Osteocyte (in vitro differentiated cells): ENCODE data around the gene GDF15. TPM values are rescaled to one million over a fixed set of nuclear protein-coding genes. Genes with fewer than 3 reads are reported as not detected.

Experiments used
- DNase-seq: peaks from one replicate; pipeline ENCODE4 v3.0.0; 2021; ENCODE audit warnings: mixed read lengths; ENCODE audit not compliant: unreplicated experiment; ENCODE audit errors: extremely low spot score
- H3K27ac Mint-ChIP-seq: one replicate; pipeline ENCODE4 v1.8.0; 2021; ENCODE audit warnings: mild to moderate bottlenecking, mixed read lengths; ENCODE audit not compliant: unreplicated experiment
- H3K27me3 Mint-ChIP-seq: one replicate; pipeline ENCODE4 v1.8.0; 2021; ENCODE audit warnings: mixed read lengths; ENCODE audit not compliant: unreplicated experiment
- H3K36me3 Mint-ChIP-seq: one replicate; pipeline ENCODE4 v1.8.0; 2021; ENCODE audit warnings: mixed read lengths; ENCODE audit not compliant: unreplicated experiment
- H3K4me1 Mint-ChIP-seq: one replicate; pipeline ENCODE4 v1.8.0; 2021; ENCODE audit warnings: mixed read lengths; ENCODE audit not compliant: unreplicated experiment
- H3K4me3 Mint-ChIP-seq: one replicate; pipeline ENCODE4 v1.8.0; 2021; ENCODE audit warnings: mild to moderate bottlenecking, moderate library complexity, mixed read lengths; ENCODE audit not compliant: unreplicated experiment
- H3K9me3 Mint-ChIP-seq: one replicate; pipeline ENCODE4 v1.8.0; 2021; ENCODE audit warnings: mixed read lengths; ENCODE audit not compliant: unreplicated experiment
- CTCF ChIP-seq: fragments of 200-600 bp; sonication (generic); IDR thresholded peaks from 2 replicates; pipeline ENCODE4 v1.5.0; 2021; ENCODE audit warnings: antibody characterized with exemption, mild to moderate bottlenecking, moderate library complexity
- total RNA-seq: library from RNA; stranded (reverse); gene quantifications from 2 replicates; pipeline ENCODE4 v1.2.1, GENCODE V29; 2021

The GDF15 gene
- total RNA-seq, 1 donor from 2014 or later = 47.9 TPM

GRCh38 chr19:18384775-18385174, 1.2 kb upstream of the GDF15 start:
- TF ChIP-seq CTCF = no peak
- Mint-ChIP-seq H3K36me3 (peaks cover 7% of the 10 kb centered on the region), H3K27me3 (no peaks in the 10 kb centered on the region), H3K27ac (no peak overlapping the region), H3K4me3 (no peak overlapping the region), H3K4me1 (peaks cover 58% of the 10 kb centered on the region), H3K9me3 (no peaks in the 10 kb centered on the region)
- DNase-seq = no peak

- Mint-ChIP-seq H3K36me3 (peaks cover 7% of the 10 kb centered on the region), H3K4me1 (peaks cover 53% of the 10 kb centered on the region), H3K9me3 (no peaks in the 10 kb centered on the region), H3K4me3 (no peak overlapping the region), H3K27me3 (no peaks in the 10 kb centered on the region), H3K27ac (peak overlapping the region; percentile 85)
- TF ChIP-seq CTCF = no peak
- no peak for DNase-seq
Measured at GRCh38 chr19:18385359-18385674, 641 bp upstream of the GDF15 start.

GRCh38 chr19:18386543-18387271, 749 bp downstream of the GDF15 start:
- Mint-ChIP-seq H3K27me3 (no peaks in the 10 kb centered on the region), H3K27ac (peak overlapping the region; percentile 85), H3K9me3 (no peaks in the 10 kb centered on the region), H3K36me3 (peaks cover 7% of the 10 kb centered on the region), H3K4me3 (peak overlapping the region; percentile 79), H3K4me1 (peaks cover 53% of the 10 kb centered on the region)
- no peak for DNase-seq
- no peak for TF ChIP-seq CTCF

- peak; percentile 93 for DNase-seq
- peaks cover 7% of the 10 kb centered on the region for H3K36me3 Mint-ChIP-seq
- peak overlapping the region; percentile 79 for H3K4me3 Mint-ChIP-seq
Measured at GRCh38 chr19:18388100-18388959, 2.4 kb downstream of the GDF15 start.

More at GRCh38 chr19:18388100-18388959, 2.4 kb downstream of the GDF15 start:
- Mint-ChIP-seq H3K9me3 (no peaks in the 10 kb centered on the region), H3K27me3 (no peaks in the 10 kb centered on the region), H3K27ac (peak overlapping the region; percentile 47), H3K4me1 (peaks cover 44% of the 10 kb centered on the region)
- peak; percentile 99 for TF ChIP-seq CTCF
